Activated naive CD8-positive, alpha-beta T cell treated with anti-CD3 and anti-CD28 coated beads, Interleukin-2, amount 50 U/mL, for 24 hours (primary cell): ENCODE measurements around the gene TENM3.

Experiments used
- ATAC-seq: fragments of 150-1000 bp; cut with Tn5 transposase; one replicate; pipeline ENCODE4 v1.10.0; 2021
- DNase-seq: peaks from one replicate; pipeline ENCODE4 v3.0.0; 2021
- H3K27ac Mint-ChIP-seq: one replicate; pipeline ENCODE4 v1.8.0; 2021; ENCODE audit warnings: mild to moderate bottlenecking, mixed read lengths
- H3K27me3 Mint-ChIP-seq: one replicate; pipeline ENCODE4 v1.8.0; 2021; ENCODE audit warnings: mixed read lengths
- H3K36me3 Mint-ChIP-seq: one replicate; pipeline ENCODE4 v1.8.0; 2021; ENCODE audit warnings: low read depth, mixed read lengths
- H3K4me1 Mint-ChIP-seq: one replicate; pipeline ENCODE4 v1.8.0; 2021; ENCODE audit warnings: mixed read lengths
- H3K4me3 Mint-ChIP-seq: one replicate; pipeline ENCODE4 v1.8.0; 2021; ENCODE audit warnings: mild to moderate bottlenecking, moderate library complexity, mixed read lengths
- H3K9me3 Mint-ChIP-seq: one replicate; pipeline ENCODE4 v1.8.0; 2021; ENCODE audit warnings: mixed read lengths

TENM3 gene

DNA sequence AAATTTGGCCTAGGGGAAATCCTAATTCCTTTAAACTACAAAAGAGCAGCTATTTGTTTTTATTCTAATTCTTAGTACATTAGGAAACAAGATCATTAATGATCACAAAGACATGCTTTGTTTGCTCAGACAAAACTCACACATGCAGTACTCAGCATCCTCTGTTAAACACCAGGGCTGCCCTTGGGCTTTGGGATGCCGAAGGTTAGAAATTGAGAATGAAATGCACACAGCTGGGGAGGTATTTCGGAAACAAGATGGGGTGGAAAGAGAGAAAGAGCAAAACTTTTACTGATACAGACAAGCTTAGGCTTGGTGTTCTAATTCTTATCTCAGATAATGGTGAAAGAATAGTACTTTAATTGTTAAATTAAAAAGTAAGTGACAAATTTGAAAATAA lies 451.3 kb downstream of the TENM3 start:
- Mint-ChIP-seq H3K27me3 (peaks cover 5% of the 10 kb centered on the region), H3K4me3 (no peak overlapping the region), H3K27ac (no peak overlapping the region), H3K4me1 (no peaks in the 10 kb centered on the region), H3K9me3 (no peaks in the 10 kb centered on the region), H3K36me3 (no peaks in the 10 kb centered on the region)
- DNase-seq: no peak
- ATAC-seq: no peak

DNA sequence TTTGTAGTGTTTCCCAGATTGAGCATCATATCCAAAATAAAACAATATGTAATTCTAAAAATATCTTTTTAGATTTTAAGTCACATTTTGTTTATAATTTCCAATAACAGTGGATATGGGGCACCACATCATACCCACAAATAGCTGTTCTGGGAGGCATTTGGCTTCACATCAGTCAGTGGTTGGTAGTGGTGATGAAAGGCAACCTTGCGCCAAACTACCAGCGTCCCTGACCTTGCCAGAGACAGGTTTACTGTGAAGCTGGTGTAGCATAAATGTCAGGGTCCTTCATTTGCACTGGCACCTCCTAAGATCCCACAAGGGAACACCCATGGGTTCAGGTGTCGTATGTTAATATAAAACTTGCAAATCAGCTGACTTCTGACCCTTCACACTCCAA lies 451.8 kb downstream of the TENM3 start:
- H3K27ac Mint-ChIP-seq: no peak overlapping the region
- H3K9me3 Mint-ChIP-seq: no peaks in the 10 kb centered on the region
- H3K4me3 Mint-ChIP-seq: no peak overlapping the region
- no peaks in the 10 kb centered on the region for H3K4me1 Mint-ChIP-seq
- no peaks in the 10 kb centered on the region for H3K36me3 Mint-ChIP-seq
- peaks cover 5% of the 10 kb centered on the region for H3K27me3 Mint-ChIP-seq
- DNase-seq (no peak), ATAC-seq (no peak)

DNA sequence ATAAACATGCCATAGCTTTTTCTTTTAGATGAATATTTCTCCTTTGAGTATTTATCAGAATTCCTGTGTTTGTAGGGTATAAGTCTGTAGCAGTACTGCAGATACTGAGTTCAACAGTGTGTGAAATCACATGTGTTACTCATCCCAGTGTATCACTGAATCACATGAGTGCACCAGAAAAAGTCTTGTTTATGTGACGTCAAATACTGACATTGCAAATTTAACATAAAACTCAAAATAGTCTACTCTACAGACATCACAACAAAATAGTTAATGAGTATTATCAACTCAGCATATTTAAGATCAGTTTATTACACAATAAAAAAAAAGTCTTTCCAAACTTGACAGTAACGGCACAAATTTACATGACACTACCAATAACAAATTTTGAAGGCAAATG lies 452.6 kb downstream of the TENM3 start:
- H3K4me3 Mint-ChIP-seq: no peak overlapping the region
- H3K27me3 Mint-ChIP-seq: peaks cover 5% of the 10 kb centered on the region
- no peaks in the 10 kb centered on the region for H3K9me3 Mint-ChIP-seq
- H3K36me3 Mint-ChIP-seq: no peaks in the 10 kb centered on the region
- no peak for DNase-seq
- ATAC-seq: no peak
- no peaks in the 10 kb centered on the region for H3K4me1 Mint-ChIP-seq
- H3K27ac Mint-ChIP-seq: no peak overlapping the region

DNA sequence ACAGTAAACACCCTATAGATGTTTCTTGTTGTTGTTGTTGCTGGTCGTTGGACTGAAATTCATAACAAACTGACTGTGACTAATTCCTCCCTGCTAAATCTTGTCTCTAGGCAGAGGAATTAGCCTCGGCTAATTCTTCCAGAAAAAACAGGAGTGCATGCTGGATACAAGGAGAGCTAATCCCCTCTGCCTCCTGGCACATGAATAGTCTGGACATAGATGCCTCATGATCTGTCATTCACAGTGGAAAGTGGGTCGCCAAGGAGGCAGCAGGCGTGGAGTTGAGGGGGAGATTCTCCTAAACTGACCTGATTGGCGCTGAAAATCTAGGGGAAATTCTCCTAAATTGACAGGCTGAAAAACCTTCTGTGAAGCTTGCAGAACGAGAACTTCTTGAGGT lies 453.9 kb downstream of the TENM3 start:
- Mint-ChIP-seq H3K4me1 (no peaks in the 10 kb centered on the region), H3K27ac (no peak overlapping the region), H3K9me3 (no peaks in the 10 kb centered on the region), H3K36me3 (no peaks in the 10 kb centered on the region), H3K4me3 (no peak overlapping the region), H3K27me3 (peaks cover 5% of the 10 kb centered on the region)
- ATAC-seq: no peak
- DNase-seq: no peak

DNA sequence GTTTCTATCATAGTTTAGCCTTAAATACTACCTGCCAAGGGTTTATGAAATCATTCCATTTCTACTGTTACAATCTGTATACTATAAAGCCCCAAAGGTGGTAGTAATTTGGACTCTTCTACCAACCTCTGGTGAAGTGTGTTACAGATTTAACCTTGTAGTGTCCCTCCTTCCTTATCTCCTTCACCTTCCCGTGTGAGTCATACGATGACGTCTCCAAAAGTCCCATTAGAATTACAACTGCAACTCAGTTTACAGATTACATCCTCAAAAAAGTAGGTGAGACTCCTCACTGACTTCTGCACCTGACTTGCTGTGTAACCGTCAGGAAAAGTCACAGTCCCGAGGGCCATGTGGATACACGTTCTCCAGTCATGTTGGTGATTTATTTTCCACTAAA lies 455.0 kb downstream of the TENM3 start:
- DNase-seq: no peak
- peaks cover 2% of the 10 kb centered on the region for H3K27me3 Mint-ChIP-seq
- H3K9me3 Mint-ChIP-seq: no peaks in the 10 kb centered on the region
- no peak overlapping the region for H3K27ac Mint-ChIP-seq
- no peak overlapping the region for H3K4me3 Mint-ChIP-seq
- ATAC-seq: no peak
- no peaks in the 10 kb centered on the region for H3K36me3 Mint-ChIP-seq
- H3K4me1 Mint-ChIP-seq: no peaks in the 10 kb centered on the region

DNA sequence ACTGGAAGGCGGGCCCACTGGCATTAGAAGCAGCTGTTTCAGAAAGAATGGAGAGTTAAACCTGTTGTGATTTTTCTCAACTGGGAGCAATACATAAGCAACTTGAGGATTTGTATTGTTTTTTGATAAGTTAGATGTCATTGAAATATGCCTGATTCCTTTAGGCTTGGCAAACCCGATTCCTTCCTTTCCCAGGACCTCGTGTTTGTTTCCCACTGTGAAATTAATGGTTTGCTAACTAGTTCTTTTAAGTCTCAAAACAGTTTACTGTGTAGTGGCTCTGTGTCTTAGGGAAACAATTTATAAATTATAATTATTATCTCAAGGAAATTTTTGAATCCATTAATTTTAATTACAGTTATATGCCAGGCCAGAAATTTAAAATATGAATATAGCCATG lies 456.0 kb downstream of the TENM3 start:
- Mint-ChIP-seq H3K27ac (no peak overlapping the region), H3K4me1 (no peaks in the 10 kb centered on the region), H3K9me3 (no peaks in the 10 kb centered on the region), H3K27me3 (peaks cover 2% of the 10 kb centered on the region), H3K4me3 (no peak overlapping the region), H3K36me3 (no peaks in the 10 kb centered on the region)
- no peak for DNase-seq
- no peak for ATAC-seq

DNA sequence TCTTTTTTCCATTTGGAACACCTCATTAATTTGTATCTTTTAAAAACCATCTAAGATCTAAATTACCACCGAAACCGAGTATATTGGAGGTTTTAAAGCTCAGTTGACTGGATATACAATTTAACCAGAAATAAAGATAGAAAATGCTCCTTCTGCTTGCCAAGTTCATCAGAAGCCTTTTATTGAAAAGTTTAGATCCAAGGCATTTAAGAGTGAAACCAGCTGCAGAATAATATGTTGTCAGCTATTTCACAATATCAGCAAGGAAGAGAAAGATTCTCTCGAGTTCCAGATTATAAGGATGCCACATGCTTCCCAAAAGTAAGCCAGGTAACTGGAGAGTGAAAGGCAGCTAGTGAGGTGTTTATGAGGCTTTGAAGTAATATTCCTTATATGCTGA lies 456.6 kb downstream of the TENM3 start:
- no peak overlapping the region for H3K4me3 Mint-ChIP-seq
- no peak overlapping the region for H3K27ac Mint-ChIP-seq
- DNase-seq (no peak), ATAC-seq (no peak)
- no peaks in the 10 kb centered on the region for H3K4me1 Mint-ChIP-seq
- H3K27me3 Mint-ChIP-seq: peaks cover 2% of the 10 kb centered on the region
- H3K36me3 Mint-ChIP-seq: no peaks in the 10 kb centered on the region
- H3K9me3 Mint-ChIP-seq: no peaks in the 10 kb centered on the region

DNA sequence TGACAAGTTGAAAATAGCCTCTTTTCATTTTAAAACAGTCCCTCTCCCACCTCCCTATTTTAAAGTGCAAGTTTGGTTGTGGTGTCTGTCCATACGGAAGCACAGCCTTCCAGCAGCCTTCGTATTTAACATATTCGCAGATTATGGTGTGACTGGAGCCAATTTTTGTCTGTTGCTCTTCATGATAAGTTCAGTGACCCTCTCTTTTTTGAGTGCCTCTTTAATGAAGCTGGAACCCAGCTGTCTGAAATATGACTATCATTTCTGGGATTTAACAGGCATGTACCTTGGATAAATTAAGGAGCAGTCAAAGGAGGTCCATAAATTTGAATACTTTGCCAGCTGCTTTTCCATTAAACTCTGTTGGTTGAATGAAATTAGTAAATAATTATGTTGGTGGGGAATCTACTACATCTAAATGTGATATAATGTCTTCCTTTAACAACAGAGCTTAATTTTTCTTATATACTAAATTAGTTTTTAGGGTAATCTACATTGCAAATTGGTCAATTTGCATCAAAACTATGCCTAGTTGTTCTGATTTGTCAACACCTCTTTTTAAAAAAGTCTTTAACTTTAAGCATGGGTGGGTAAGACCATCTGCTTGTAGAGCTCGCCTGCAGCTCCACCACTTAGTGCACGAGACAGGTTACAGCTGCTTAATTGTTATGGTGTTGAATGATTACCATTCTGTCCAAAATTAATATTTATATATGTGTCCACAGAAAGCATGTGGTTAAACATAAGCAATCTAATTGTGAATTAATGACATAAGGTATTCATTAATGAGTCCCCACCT lies 457.4 kb downstream of the TENM3 start:
- Mint-ChIP-seq H3K27ac (no peak overlapping the region), H3K4me1 (no peaks in the 10 kb centered on the region), H3K4me3 (no peak overlapping the region), H3K36me3 (no peaks in the 10 kb centered on the region), H3K27me3 (no peaks in the 10 kb centered on the region), H3K9me3 (no peaks in the 10 kb centered on the region)
- no peak for ATAC-seq
- no peak for DNase-seq

DNA sequence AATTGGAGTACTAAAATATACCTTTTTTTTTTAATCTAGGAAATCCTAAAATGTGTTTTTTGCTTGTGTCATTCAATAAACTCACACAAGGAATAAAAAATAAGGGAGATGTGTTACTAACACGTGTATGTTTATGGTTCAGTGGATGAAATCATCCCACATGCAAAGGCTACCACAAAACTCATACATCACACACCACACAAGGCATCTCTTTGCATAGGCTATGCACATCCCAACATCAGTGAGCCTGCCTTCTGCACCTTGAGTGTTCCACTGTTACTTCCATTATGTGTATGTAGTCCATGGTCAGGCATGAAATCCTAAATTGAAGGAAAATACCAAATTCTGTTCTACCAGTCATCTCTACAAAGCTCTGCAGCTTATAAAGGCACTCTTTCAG lies 460.9 kb downstream of the TENM3 start:
- Mint-ChIP-seq H3K27me3 (peaks cover 2% of the 10 kb centered on the region), H3K9me3 (no peaks in the 10 kb centered on the region), H3K4me3 (no peak overlapping the region)

DNA sequence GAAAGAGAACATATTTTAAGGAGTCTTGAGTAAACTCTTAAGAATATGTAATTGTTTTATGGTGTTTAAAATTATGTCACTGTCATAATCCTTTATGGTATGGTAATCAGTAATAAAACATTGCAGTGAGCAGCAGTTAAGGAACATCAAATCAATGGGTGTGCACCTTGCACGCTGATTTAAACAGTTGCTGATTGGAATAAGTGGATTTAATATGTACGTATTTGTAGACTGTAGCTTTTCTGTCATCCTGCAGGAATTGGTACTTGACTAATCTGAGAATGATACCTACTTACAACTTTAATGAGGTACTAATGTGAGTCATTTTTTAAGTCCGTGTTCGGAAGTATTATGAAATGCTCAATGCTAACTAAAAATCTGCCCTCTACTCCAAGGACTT lies 461.7 kb downstream of the TENM3 start:
- no peaks in the 10 kb centered on the region for H3K36me3 Mint-ChIP-seq
- no peak overlapping the region for H3K4me3 Mint-ChIP-seq
- no peak for DNase-seq
- no peak for ATAC-seq
- peaks cover 2% of the 10 kb centered on the region for H3K27me3 Mint-ChIP-seq
- H3K4me1 Mint-ChIP-seq: no peaks in the 10 kb centered on the region
- H3K9me3 Mint-ChIP-seq: no peaks in the 10 kb centered on the region
- no peak overlapping the region for H3K27ac Mint-ChIP-seq

More for the DNA sequence above, 460.9 kb downstream of the TENM3 start:
- no peak overlapping the region for H3K27ac Mint-ChIP-seq
- ATAC-seq: no peak
- H3K4me1 Mint-ChIP-seq: no peaks in the 10 kb centered on the region
- H3K36me3 Mint-ChIP-seq: no peaks in the 10 kb centered on the region
- DNase-seq: no peak

DNA sequence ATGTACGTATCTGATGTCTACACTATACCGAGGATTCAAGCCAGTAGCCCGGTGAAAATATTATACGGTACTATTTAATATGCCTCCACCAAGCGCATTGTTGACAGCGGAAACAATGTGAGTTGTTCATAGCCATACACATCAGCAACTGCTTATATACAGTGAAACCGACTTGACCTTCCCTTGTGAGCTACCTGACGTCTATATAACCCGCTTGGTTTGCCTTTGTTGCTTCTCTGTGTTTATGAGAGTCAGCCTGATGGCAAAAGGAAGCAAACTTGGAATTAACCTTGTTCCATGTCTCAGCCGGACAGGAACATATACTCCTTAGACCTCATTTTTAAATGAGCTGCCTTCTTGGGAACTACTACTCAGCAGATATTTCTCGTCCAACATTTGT lies 462.2 kb downstream of the TENM3 start:
- Mint-ChIP-seq H3K36me3 (no peaks in the 10 kb centered on the region), H3K27me3 (peaks cover 2% of the 10 kb centered on the region), H3K9me3 (no peaks in the 10 kb centered on the region), H3K4me3 (no peak overlapping the region), H3K27ac (no peak overlapping the region), H3K4me1 (no peaks in the 10 kb centered on the region)
- no peak for ATAC-seq
- DNase-seq: no peak

DNA sequence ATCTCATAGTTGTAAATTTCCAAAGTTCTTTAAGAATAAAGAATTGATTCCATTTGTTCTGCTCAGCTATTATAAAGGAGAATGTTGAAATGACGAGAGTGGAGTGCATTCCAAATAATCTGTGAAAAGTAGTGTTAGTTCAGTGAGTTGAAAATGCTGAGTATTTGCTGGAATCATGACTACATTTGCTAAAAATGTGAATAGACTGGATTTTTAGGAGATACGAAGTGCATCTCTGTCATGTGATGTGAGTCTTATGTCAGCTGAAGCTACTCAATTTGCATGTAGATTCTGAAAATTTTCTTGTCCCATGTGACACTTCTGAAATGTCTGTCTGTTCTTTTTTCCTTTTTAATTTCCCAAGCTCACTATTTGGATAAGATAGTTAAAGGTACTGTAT lies 468.0 kb downstream of the TENM3 start:
- Mint-ChIP-seq H3K27me3 (peaks cover 9% of the 10 kb centered on the region), H3K27ac (no peak overlapping the region), H3K4me3 (no peak overlapping the region), H3K4me1 (no peaks in the 10 kb centered on the region), H3K9me3 (no peaks in the 10 kb centered on the region), H3K36me3 (no peaks in the 10 kb centered on the region)
- ATAC-seq (no peak), DNase-seq (no peak)

DNA sequence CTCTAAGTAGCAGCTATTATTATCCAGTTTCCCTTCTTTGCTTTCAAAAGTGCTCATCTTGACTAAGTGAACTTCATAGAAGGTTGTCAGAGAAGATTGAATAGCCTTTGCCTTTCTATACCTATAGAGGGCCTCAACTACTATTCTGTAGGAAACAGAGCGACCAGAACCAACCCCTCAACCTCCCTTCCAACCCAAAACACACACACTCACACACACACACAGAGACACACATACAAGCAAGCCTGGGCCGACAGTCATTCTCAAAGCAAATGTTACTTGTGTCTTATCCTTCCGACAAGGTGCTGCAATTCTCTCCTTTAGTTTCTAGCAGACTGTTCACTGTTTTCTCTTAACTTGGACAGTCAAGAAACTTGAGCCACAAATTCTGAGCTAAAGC lies 472.3 kb downstream of the TENM3 start:
- H3K27me3 Mint-ChIP-seq: peaks cover 7% of the 10 kb centered on the region
- no peak overlapping the region for H3K27ac Mint-ChIP-seq
- no peaks in the 10 kb centered on the region for H3K9me3 Mint-ChIP-seq
- ATAC-seq: no peak
- no peaks in the 10 kb centered on the region for H3K4me1 Mint-ChIP-seq
- H3K4me3 Mint-ChIP-seq: no peak overlapping the region
- H3K36me3 Mint-ChIP-seq: no peaks in the 10 kb centered on the region
- no peak for DNase-seq

DNA sequence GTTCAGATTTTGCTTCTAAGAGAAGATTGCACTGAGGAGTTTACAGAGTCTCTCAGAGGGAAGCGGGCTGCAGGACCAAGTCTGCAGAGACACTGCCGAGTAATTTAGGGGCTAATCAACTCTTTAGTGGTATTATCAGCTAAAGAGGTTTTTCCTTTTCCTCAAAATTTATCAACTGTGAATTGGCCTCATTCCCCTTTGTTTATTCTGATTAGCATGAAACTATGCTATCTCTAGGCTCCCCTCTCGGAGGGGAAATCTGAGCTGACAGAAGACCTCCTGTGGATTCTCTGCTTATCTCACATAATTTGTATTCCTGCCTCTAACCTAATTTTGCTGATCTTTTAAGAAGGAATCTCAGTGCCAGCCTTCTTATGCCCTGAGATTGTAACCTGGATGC lies 473.0 kb downstream of the TENM3 start:
- Mint-ChIP-seq H3K36me3 (no peaks in the 10 kb centered on the region), H3K4me3 (no peak overlapping the region), H3K4me1 (no peaks in the 10 kb centered on the region), H3K27ac (no peak overlapping the region), H3K27me3 (peaks cover 5% of the 10 kb centered on the region), H3K9me3 (no peaks in the 10 kb centered on the region)
- DNase-seq (no peak), ATAC-seq (no peak)

DNA sequence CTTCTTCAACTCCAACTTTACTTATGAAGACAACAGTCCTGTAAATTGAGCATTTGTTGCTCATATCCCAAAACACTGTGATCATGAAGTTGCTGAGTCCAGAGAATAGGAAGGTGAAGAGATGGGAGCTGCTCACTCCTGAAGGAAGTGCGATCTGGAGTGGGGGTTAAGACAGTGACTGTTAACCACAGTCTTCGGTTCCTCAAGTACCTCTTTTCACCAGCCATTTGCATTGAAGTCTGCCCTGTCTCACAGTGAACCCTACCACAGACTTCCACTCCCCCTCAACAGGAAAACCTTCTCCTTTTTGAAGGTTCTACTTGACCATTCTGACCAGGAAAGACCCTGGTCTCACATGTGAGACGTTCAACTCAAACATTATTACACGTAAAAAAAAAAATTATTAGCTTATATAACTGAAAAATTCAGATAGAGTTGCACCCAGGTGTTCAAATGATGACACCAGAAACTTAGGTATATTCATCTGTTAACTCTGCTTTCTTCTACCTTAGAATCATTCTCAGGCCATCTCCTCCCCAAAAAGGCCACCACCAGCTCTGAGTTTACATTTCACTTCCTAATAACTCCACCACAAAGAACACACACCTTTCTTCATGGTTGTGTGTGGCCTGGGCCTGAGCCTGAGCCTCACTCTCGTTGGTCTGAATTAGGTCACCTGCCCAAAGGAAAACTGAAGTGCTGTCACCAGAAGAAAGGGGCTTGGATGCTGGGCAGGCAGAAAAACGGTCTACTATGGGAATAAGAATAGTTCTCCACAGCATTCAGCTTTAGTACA lies 474.8 kb downstream of the TENM3 start:
- Mint-ChIP-seq H3K4me3 (no peak overlapping the region), H3K27ac (no peak overlapping the region), H3K4me1 (no peaks in the 10 kb centered on the region), H3K36me3 (no peaks in the 10 kb centered on the region), H3K27me3 (peaks cover 5% of the 10 kb centered on the region), H3K9me3 (no peaks in the 10 kb centered on the region)
- DNase-seq (no peak), ATAC-seq (no peak)
